Smooth muscle cell (in vitro differentiated cells): ENCODE data around the gene GNG13. TPM values are rescaled to one million over a fixed set of nuclear protein-coding genes. Genes with fewer than 3 reads are reported as not detected.

ENCODE experiments used
- DNase-seq: peaks from one replicate; lab custom pipeline; 2025; ENCODE audit not compliant: unreplicated experiment; lab: John Stamatoyannopoulos, UW
- H2AFZ ChIP-seq: fragments of 200-600 bp; sonication (generic); 2 replicates; pipeline ENCODE4 v1.6.0; 2016; ENCODE audit warnings: antibody characterized with exemption, low read depth, mild to moderate bottlenecking
- H3F3A ChIP-seq: fragments of 200-600 bp; sonication (generic); 2 replicates; pipeline ENCODE4 v1.6.0; 2017; ENCODE audit warnings: antibody characterized with exemption, low read depth
- H3K27ac ChIP-seq: fragments of 200-600 bp; sonication (generic); 2 replicates; pipeline ENCODE4 v1.5.1; 2016; ENCODE audit warnings: low read depth, mild to moderate bottlenecking
- H3K27me3 ChIP-seq: fragments of 200-600 bp; sonication (generic); 2 replicates; pipeline ENCODE4 v1.6.1; 2016; ENCODE audit warnings: low read depth, mild to moderate bottlenecking
- H3K36me3 ChIP-seq: fragments of 200-600 bp; sonication (generic); 2 replicates; pipeline ENCODE4 v1.5.1; 2016; ENCODE audit warnings: low read depth
- H3K4me1 ChIP-seq: fragments of 200-600 bp; sonication (generic); 2 replicates; pipeline ENCODE4 v1.5.1; 2016; ENCODE audit warnings: low read depth
- H3K4me2 ChIP-seq: fragments of 200-600 bp; sonication (generic); 2 replicates; pipeline ENCODE4 v1.6.0; 2016; ENCODE audit warnings: mild to moderate bottlenecking
- H3K4me3 ChIP-seq: fragments of 200-600 bp; sonication (generic); 2 replicates; pipeline ENCODE4 v1.5.1; 2016; ENCODE audit warnings: mild to moderate bottlenecking
- H3K79me2 ChIP-seq: fragments of 200-600 bp; sonication (generic); 2 replicates; pipeline ENCODE4 v1.6.0; 2016; ENCODE audit warnings: low read depth, mild to moderate bottlenecking
- H3K9ac ChIP-seq: fragments of 200-600 bp; sonication (generic); 2 replicates; pipeline ENCODE4 v1.6.0; 2016; ENCODE audit warnings: low read depth
- H3K9me3 ChIP-seq: fragments of 200-600 bp; sonication (generic); replicated peaks from 2 replicates; pipeline ENCODE4 v1.5.1; 2016; ENCODE audit warnings: low read depth
- H4K20me1 ChIP-seq: fragments of 200-600 bp; sonication (generic); 2 replicates; pipeline ENCODE4 v1.6.0; 2016; ENCODE audit warnings: low read depth
- CTCF ChIP-seq: fragments of 200-600 bp; sonication (generic); IDR thresholded peaks from 2 replicates; pipeline ENCODE4 v1.5.1; 2017; ENCODE audit warnings: borderline replicate concordance, mild to moderate bottlenecking, antibody characterized with exemption; ENCODE audit not compliant: insufficient read depth, poor library complexity, severe bottlenecking
- WGBS: methylation state at CpG from one replicate; pipeline ENCODE4 v1.1.7; 2016; ENCODE audit warnings: low lambda C conversion rate; 5-methylcytosine and 5-hydroxymethylcytosine counted together
- polyA plus RNA-seq: library from polyadenylated mRNA; unstranded; fragments of >200 nt; fragmentation: Nextera tagmentation; extraction: Ambion mirVana; gene quantifications from 2 replicates; pipeline ENCODE4 v1.2.1, GENCODE V29; 2016
- total RNA-seq: library from RNA; depleted of rRNA; stranded (reverse); fragments of >200 nt; gene quantifications from 2 replicates; pipeline ENCODE4 v1.2.3, GENCODE V29; 2014

The GNG13 gene
- total and polyA plus RNA-seq, 2 experiments from 2014 or later, result not detected

DNA sequence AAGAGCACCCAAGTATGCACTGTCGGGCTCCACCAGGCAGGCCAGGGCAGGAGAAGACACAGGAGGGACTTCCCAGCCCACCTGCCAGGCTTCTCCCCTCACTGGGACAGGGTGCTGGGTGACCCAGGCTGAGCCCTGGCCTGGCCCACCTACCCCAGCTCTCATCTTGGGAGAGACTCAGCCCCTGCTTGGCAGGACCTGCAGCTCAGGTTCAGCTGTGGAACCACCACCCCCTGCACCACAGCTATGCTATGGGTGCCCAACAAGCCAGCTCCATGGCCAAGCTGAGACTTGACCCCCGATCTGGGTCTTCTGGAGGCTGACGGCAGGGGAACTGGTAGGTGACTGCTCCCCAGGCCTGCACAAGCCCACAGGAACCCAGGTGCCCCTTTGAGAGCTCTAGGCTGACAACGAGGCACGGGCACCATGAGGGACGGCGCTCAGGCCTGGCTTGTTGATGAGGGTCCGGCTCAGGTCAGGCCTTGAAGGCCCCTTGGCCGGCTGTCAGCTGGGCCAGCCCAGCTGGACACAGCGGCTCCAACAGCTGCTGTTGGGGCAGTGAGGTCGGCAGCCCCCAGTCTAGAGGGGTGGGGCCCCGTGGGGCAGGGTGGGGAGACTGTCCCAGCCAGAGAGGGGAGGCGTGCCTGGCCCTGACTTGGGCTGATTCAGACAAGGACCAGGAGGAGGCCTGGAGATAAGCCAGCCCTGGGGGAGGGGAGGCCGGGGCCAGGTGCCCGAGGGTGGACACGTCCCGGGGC lies 17.0 kb downstream of the GNG13 start:
- H3K79me2 ChIP-seq, result peaks cover 12% of the 10 kb centered on the region
- no peak overlapping the region for H3K9ac ChIP-seq
- no peaks in the 10 kb centered on the region for H3K9me3 ChIP-seq
- no peak overlapping the region for H3K4me3 ChIP-seq
- H3K4me2 ChIP-seq, result no peak overlapping the region
- no peak overlapping the region for H2AFZ ChIP-seq
- no peaks in the 10 kb centered on the region for H3K27me3 ChIP-seq
- H4K20me1 ChIP-seq, result peaks cover 11% of the 10 kb centered on the region
- H3F3A ChIP-seq, result no peaks in the 10 kb centered on the region
- WGBS, result 83% methylated on average over 15 of the region's 17 CpGs
- no peaks in the 10 kb centered on the region for H3K36me3 ChIP-seq
- H3K27ac ChIP-seq, result no peak overlapping the region
- no peak for TF ChIP-seq CTCF
- H3K4me1 ChIP-seq, result peaks cover 6% of the 10 kb centered on the region
- no peak for DNase-seq

GRCh38 chr16:782766-783403 lies 17.6 kb downstream of the GNG13 start:
- H3K9ac ChIP-seq, result no peak overlapping the region
- H3K27ac ChIP-seq, result no peak overlapping the region
- WGBS, result 94% methylated on average over 36 of the region's 36 CpGs

DNA sequence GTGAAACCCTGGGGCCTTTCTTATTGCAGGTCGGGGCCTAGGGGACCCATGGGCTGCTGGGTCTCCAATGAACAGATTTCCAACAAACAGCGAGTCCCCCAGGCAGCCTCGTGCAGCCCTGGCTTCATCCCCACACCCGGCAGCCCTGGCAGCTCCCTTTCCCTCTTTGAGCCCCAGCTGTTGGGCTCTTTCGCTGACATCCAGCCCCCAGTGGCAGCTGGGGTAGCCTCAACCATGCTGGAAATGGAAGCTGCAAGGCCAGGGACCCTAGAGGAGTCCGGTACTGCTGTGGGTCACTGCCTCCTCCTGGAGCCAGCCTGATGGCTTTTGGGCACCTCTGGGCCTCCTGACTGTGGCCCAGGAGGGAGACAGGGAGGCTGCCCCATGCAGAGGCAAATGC lies 18.3 kb downstream of the GNG13 start:
- DNase-seq, result no peak
- Histone ChIP-seq H3K9me3 (no peaks in the 10 kb centered on the region), H3F3A (no peaks in the 10 kb centered on the region), H2AFZ (no peak overlapping the region), H3K4me3 (no peak overlapping the region), H3K4me2 (no peak overlapping the region), H3K9ac (no peak overlapping the region), H4K20me1 (peaks cover 5% of the 10 kb centered on the region), H3K36me3 (no peaks in the 10 kb centered on the region), H3K4me1 (peaks cover 2% of the 10 kb centered on the region), H3K27me3 (no peaks in the 10 kb centered on the region), H3K79me2 (peaks cover 4% of the 10 kb centered on the region), H3K27ac (no peak overlapping the region)
- no peak for TF ChIP-seq CTCF
- 86% methylated on average over 6 of the region's 6 CpGs for WGBS

More at GRCh38 chr16:782766-783403, 17.6 kb downstream of the GNG13 start:
- H3K4me1 ChIP-seq, result peaks cover 6% of the 10 kb centered on the region
- TF ChIP-seq CTCF, result no peak
- peaks cover 11% of the 10 kb centered on the region for H4K20me1 ChIP-seq
- no peak overlapping the region for H2AFZ ChIP-seq
- no peak for DNase-seq
- H3K27me3 ChIP-seq, result no peaks in the 10 kb centered on the region
- no peaks in the 10 kb centered on the region for H3F3A ChIP-seq
- H3K36me3 ChIP-seq, result no peaks in the 10 kb centered on the region
- H3K9me3 ChIP-seq, result no peaks in the 10 kb centered on the region
- no peak overlapping the region for H3K4me2 ChIP-seq
- peaks cover 11% of the 10 kb centered on the region for H3K79me2 ChIP-seq
- H3K4me3 ChIP-seq, result no peak overlapping the region
